T follicular helper cell (primary cell): ENCODE data around the gene TYW1.
"Not testable (repeated sequence)": the region's sequence is repeated elsewhere in the genome, so short reads cannot be mapped to it uniquely, and the experiment has no call there.

ENCODE experiments used
- DNase-seq: peaks from one replicate; pipeline ENCODE4 v3.0.0-alpha.2; 2020; ENCODE audit warnings: low read depth

Gene TYW1

DNA sequence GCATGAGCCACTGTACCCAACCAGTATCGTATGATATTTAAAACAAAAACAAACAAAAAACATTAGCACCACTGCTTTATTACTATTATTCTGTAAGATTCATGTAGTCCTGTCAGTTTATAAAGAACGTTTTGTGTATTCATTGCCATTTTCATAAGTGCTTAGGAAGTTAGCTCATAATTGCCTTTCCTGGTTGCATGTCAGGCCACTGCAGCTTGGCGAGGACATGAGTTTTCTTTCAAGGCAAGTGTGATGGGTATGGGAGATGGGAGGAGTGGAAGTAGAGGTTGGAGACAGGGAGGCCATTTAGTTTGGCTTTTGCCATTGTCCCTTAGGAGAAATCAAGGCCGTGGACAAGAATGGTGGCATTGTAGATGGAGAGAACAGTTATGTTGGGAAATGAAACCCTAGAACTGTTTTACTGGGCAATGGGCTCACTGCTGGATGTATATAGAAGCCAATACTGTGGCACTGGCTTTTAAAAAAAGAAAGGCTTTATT lies 48.9 kb downstream of the TYW1 start:
- DNase-seq = no peak

DNA sequence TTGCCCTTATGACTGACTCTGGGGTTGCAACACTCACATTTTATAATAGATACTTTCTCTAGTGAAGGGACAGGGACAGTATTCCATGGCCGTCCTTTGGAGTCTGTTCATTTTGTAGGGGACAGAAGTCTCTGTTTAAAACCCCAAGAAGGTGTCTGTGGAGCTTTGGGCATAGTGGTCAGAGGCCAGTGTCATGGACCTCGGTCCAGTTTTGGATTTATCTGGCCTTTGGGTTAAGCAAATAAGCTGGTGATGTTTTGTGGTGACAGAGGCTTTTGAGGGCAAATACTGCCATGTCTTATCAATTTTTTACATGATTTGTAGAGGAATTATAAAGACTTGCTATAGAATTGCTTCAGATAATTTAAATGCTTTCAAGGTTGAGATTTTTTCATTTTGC lies 50.2 kb downstream of the TYW1 start:
- DNase-seq = not testable (repeated sequence)

DNA sequence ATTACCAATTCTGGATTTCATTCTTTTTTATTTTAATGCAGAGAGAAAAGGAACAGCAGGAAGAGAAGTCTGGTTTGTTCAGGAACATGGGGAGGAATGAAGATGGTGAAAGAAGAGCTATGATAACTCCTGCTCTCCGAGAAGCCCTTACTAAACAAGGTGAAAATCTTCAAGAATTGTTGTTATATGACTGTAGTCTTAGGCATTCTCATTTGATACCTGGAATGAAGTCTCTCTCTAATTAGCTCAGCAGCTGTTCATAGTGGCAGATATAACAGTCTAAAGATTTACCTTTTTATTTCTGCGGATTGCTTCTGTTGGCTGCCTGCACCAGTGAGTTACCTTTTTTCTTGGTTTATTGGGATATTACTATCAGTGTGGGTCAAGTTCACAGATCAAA lies 53.3 kb downstream of the TYW1 start:
- not testable (repeated sequence) for DNase-seq

DNA sequence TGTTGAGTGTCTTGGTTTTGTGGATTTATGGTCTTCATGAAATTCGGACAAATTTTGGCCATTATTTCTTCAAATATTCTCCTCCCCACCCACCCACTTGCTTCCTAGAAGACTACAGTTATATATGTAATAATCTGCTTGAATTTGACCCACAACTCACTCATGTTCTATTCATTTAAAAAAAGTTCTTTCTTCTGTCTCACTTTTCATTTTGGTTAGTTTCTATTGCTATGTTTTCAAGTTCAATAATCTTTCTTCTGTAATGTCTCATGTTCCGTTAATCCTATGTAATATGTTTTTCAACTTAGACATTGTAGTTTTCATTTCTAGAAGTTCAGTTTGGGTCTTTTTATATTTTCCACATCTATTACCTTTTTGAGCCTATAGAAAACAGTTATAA lies 55.5 kb downstream of the TYW1 start:
- not testable (repeated sequence) for DNase-seq

DNA sequence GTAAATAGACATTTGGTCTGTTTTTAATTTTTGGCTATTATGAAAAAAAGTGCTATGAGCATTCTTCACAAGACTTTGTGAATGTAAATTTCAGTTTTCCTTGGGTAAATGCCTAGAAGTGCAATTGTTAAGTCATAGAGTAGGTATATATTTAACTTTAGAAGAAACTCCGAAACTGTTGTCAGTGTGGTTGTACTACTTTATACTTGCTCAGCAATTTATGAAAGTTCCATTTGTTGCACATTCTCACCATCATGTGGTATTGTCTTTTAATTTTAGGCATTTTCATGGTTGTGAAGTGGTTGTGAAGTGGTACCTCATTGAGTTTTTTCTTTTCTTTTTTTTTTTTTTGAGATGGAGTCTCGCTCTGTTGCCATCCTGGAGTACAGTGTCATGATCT lies 60.0 kb downstream of the TYW1 start:
- DNase-seq = no peak

DNA sequence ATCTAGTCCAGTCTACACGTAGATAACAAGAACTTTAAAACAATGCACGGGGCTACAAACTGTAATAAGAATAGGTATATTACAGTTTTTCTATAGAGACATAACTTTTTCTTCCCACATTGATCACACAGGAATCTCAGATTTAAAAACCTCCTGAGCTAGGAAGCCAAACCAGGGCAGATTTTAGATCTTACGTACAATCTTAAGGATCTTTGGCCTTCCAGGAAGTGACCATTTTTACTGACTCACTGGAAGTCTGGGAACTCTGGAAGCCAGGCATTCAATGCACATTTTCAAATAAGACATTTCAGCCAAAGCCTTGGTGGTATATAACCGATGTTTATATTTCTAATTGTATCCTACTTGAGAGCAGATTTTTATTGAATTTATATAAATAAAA lies 64.7 kb downstream of the TYW1 start:
- DNase-seq = not testable (repeated sequence)

DNA sequence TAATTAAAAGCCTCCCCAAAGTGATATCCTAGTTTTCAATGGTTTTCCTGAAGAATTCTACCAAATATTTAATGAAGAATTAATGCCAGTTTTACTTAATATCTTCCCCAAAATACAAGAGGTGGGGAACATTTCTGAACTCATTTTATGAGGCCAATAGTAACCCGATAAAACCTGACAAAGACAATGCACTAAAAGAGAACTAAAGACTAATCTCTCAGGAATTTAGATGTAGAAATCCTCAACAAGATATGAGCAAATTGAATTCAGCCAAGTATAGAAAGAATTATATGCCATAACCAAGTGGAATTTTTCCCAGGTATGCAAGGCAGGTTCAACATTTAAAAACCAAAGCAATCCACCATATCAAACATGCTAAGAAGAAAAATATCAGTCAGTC lies 66.2 kb downstream of the TYW1 start:
- not testable (repeated sequence) for DNase-seq

DNA sequence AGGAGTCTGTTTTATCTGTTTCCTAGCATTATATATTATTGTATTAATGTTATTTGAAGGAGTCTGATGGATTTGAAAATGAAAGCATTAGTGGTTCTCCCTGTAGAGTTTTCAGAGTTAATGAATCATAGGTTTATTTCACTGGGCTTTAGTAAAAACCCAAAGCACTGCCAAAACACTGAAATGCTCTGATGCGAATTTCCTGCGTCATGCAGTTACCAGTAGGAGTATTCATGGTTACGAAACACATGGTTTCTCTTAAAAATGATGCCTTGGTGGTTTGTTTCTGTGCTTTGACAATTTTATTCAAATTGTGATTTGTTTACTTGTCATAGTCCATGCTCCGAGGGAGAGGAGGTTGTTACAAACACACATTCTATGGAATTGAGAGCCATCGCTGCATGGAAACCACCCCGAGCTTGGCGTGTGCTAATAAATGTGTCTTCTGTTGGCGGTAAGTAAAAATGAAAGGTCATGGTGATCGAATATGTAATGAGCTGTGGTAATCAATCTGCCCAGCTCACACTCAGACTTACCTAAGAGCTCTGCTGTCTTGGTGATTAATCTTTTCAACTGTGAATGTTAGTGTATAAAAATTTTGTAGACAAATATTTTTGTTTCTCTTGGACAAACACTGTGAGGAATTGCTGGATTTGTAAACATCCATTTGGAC lies 70.5 kb downstream of the TYW1 start:
- DNase-seq = not testable (repeated sequence)

DNA sequence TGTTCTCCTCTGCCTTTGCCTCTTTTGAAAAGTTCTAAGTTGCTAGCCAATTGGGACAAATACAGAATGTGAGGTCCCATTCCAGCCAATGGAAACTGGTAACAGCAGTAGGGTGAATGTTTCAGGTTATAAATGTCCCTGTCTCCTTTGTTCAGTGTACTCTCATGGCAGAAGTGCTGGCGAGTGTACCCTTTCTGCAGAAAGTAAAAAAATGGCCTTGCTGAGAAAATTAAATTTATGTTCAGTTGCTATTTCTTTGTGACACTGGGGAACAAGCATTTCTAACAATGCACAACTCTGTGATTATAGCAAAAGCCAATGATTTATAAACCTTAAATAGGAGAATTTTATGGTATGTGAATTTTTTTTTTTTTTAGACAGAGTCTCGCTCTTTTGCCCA lies 79.5 kb downstream of the TYW1 start:
- not testable (repeated sequence) for DNase-seq

DNA sequence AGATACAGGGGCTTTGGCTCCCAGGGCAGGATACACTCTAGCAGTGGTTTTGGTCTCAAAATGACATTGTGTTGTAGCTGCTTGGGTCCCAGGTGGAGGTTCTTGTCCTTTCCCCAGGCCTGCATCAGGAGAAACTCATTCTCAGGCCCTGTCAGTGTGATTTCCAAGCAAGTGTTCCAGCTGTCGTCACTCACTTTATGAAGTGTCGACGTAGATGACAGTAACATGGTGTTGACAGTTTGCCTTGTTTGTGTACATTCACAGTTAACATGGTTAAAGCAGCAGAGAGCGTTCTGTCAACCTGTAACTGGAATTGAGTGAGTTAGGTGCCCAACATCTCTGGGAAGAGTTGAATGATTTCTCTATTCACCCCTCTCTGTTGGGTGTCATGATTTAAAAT lies 86.2 kb downstream of the TYW1 start:
- not testable (repeated sequence) for DNase-seq

DNA sequence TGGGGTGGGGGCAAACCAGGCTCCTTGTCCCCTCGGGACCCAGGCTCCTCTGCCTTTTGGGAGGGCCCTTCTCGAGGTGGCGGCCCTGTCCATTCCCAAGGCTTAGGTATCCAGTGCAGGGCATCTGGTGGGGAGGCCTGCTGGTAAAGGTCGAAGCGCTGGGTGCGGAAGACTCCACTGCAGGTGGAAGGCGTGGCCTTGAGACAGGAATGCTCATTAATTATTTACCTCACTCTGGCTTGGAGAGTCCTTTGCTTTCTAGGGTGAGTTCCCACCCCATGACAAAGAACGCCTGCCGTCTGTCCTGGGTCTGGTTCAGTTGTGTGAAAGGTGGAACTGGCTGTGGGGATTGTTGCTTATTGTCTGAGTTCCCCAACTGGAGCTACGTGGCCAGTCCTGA lies 92.6 kb downstream of the TYW1 start:
- not testable (repeated sequence) for DNase-seq

DNA sequence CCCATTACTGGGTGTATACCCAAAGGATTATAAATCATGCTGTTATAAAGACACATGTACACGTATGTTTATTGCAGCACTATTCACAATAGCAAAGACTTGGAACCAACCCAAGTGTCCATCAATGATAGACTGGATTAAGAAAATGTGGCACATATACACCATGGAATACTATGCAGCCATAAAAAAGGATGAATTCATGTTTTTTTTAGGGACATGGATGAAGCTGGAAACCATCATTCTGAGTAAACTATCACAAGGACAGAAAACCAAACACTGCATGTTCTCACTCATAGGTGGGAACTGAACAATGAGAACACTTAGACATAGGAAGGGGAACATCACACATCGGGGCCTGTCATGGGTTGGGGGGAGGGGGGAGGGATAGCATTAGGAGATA lies 94.4 kb downstream of the TYW1 start:
- DNase-seq = not testable (repeated sequence)

DNA sequence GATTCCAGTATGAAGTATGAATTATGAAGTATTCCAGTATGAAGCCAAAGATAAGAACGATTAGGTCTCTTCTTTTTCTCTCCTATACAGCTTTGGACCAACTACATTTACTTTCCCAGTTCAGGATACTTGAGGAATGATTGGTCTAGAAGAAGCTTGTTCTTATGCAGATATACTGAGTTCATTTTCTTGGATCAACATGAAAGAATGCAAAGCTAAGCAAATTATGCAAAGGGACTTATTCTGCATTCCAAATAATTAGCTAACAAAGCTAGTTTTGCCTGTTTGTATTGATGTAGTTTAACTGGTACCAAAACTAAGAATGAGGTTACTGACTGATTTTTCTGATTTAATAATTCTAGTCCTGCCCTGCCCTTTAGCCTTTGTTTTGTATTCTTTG lies 101.4 kb downstream of the TYW1 start:
- not testable (repeated sequence) for DNase-seq

DNA sequence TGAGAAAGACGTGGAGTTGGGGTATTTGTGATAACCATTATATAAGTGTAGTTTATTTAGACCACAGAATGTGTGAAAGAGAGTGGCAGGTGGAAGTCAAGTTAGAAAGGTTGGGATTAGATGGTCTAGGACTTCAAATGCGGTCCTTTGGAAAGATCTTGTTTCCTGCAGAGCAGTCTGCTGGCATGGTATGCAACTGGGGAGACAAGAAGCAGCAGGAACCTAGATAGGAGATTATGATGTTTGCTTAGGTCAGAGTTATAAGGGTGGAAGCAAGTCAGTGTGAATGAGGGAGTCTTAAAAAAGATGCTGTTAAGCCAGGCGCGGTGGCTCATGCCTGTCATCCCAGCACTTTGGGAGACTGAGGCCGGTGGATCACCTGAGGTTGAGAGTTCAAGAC lies 102.8 kb downstream of the TYW1 start:
- not testable (repeated sequence) for DNase-seq

DNA sequence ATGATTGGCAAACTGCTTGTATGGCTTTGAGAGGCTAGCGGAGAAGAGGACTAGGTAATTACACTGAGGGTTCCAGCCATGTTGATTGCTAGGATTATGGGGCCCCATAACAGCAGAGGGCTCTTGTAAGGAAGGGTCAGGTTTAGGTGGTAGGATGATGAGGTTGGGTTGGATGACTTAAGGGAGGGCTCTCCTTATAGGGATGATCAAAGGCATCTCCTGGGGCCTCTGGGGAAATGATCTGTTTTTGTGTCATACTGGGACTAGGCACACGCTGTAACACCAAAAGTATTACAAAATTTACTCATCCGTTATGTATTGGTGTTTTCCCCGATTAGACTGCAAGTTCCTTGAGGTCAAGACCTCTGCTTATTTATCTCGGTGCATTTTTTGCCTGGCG lies 103.4 kb downstream of the TYW1 start:
- not testable (repeated sequence) for DNase-seq

DNA sequence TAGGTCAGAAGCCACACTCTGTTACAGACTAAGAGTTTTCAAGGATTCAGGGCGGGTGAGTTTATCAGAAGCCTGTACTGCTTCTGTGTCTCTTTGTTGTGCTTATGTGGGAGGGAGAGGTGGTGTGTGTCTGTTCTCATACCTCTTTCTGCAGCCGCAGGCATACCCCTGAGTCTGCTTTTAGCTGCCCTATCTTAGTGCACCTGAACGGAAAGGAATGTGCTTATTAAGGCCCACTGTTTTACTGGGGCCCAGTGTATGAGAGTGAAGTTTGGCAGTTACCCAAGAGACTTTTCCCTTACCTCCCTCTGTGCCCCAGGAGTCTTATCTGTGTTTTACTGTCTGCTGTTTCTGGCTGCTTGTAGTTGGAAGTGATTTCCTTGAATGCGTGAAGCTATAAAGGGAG lies 104.3 kb downstream of the TYW1 start:
- DNase-seq = no peak

DNA sequence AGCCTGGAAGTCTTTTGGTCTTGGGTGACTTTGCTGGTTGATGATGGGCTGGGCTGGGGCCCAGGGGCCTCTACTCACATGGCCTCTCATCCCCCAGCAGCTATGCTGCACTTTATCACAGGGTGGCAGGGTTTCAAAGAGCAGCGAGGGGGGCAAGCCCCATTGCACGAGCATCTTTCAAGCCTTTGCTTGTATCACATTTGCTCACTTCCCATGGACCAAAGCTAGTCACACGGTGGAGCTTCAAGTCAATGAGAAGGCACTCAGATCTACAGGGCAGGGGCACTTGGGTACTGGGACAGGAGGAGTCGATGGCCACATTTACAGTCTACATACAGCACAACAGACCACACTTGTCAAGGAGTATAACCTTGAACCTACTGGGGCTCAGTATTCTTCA lies 108.3 kb downstream of the TYW1 start:
- not testable (repeated sequence) for DNase-seq

DNA sequence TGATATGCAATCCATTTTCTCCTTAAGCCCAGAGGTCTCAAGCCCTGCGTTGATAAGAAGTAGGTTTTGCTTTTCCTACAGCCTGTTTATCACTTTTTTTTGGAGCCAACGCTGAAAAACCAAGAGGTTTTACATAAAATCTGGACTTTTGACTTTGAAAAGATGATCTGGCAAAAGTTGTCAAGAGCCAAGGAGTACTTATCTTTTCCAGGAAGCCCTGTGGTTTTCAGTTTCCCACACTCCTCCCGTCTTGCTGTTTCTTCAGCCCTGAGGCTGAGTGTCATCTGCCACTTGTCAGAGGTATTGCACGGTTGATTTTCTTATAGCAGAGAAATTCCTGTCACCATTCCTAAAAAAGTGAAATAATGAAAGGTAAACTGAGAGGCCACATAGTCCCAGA lies 108.7 kb downstream of the TYW1 start:
- no peak for DNase-seq

DNA sequence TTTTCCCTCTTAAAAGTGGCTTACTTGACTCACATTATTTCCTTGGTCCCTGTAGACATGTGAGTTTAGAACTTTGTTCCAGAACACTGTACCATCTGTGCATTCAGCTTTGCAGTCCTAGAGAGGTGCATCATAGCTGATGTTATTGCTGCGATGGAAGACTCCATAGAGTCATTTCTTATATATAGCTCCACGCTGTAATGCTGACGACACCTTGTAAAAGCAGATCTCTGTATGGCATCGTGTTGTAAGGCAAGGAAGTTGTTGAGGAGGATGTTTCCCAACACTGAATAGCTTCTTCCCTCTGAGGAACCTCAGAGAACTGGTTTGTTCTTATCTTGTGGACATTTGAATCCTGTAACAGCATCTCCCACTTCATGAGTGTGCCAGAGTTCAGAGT lies 109.6 kb downstream of the TYW1 start:
- DNase-seq = not testable (repeated sequence)

DNA sequence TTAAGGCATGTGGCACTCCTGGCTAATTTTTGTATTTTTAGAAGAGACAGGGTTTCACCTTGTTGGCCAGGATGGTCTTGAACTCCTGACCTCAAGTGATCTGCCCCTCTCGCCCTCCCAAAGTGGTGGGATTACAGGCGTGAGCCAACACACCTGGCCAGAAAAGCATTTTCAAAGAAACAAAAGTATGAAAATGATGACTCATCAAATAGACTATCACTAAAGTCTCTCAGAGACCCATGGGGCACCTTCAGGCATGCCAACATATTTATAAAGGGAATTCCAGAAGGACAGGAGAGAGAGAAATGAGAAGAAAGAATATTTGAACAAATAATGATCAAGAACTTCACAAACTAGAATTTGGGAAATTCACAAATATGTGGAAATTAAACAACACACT lies 114.7 kb downstream of the TYW1 start:
- not testable (repeated sequence) for DNase-seq

DNA sequence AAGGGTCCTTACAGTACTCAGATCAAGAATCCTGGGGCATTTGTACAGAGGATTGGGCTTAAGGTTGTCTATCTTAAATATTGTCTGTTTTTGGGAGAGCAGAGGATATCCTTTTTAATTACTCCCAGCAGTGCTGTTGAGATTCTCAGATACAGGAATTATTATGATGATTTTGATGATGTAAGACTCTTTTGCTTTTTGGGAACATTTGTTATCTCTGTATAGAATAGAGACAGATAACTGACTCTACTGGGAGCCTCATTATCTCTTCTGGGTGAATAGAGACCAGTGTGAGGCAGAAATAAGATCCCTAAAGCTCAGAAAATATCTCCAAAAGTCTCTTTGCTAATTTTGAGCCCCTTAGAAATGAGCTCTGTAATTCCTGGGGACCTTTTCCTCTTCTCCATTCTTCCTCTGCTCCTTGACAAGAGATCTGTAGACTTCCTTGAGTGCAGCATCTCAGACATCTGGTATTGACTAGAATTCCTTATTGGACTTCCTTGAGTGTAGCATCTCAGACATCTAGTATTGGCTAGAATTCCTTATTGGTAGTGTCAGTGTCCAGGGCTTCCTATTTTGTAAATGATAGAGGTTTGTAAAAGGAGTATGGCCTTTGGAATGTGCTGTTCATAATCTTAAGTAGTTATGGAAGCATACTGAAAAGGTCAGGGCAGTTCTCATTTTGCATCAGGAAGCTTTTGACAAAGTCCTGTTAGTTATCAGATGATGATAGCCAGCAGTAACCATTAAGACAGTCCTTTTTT lies 118.0 kb downstream of the TYW1 start:
- not testable (repeated sequence) for DNase-seq

DNA sequence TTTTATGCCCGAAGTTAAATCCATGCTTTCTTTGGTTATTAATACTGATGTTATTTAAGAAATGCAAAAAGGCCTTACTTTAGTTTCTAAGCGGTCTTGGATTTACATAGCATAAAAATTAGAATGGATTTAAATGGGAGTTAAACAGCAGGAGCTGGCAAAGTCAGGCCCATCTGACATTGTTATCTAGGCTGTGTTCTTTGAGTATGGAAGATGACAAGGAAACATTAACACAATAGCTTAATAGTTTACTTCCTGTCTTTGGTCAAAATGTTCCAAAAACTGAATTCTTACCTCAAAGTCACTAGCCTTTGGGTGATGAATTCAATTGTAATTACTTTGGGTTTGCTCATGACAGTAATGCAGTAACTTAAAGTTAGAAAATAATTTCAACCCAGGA lies 123.9 kb downstream of the TYW1 start:
- not testable (repeated sequence) for DNase-seq

DNA sequence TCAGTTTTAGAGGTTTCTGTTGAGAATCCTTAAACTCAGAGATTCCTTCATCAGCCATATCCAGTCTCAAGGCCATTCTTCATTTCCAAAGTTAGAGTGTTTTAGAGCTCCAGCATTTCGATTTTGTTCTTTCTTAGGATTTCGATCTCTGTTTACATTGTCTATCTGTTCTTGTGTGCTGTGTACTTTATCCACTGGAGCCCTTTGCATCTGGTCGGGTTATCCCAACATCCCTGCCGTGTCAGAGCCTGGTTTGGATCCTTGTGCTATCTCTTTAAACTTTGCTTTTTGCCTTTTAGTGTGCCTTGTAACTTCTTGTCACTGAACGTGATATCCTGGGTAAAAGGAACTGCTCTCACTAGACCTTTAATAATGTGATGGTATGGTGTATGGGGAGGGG lies 131.6 kb downstream of the TYW1 start:
- DNase-seq = not testable (repeated sequence)
